SK-N-SH treated with all-trans-retinoic acid at 6 μM for 48 hours (cell line): ENCODE results near the gene CYB5RL.

ENCODE experiments used
- BACH2 ChIP-seq: fragments of 250-450 bp; sonication (Bioruptor Pico); IDR thresholded peaks from 2 replicates; pipeline ENCODE4 v1.9.0; 2021; ENCODE audit warnings: mild to moderate bottlenecking, borderline replicate concordance
- CSDC2 ChIP-seq: fragments of 250-450 bp; sonication (Bioruptor Pico); IDR thresholded peaks from 2 replicates; pipeline ENCODE4 v1.5.0; 2020; ENCODE audit warnings: mild to moderate bottlenecking, moderate library complexity
- ESRRG ChIP-seq: fragments of 250-450 bp; sonication (Bioruptor Pico); IDR thresholded peaks from 2 replicates; pipeline ENCODE4 v1.6.1; 2021; ENCODE audit warnings: mild to moderate bottlenecking
- OSR1 ChIP-seq: fragments of 250-450 bp; sonication (Bioruptor Pico); IDR thresholded peaks from 2 replicates; pipeline ENCODE4 v1.8.0; 2022; ENCODE audit warnings: moderate library complexity, mild to moderate bottlenecking, inconsistent platforms
- PATZ1 ChIP-seq: fragments of 250-450 bp; sonication (Bioruptor Pico); IDR thresholded peaks from 2 replicates; pipeline ENCODE4 v1.8.0; 2020; ENCODE audit warnings: mild to moderate bottlenecking, moderate library complexity, borderline replicate concordance
- RARB ChIP-seq: fragments of 250-450 bp; sonication (Bioruptor Pico); IDR thresholded peaks from 2 replicates; pipeline ENCODE4 v1.8.0; 2021; ENCODE audit warnings: mild to moderate bottlenecking, moderate library complexity
- SNAI2 ChIP-seq: fragments of 250-450 bp; sonication (Bioruptor Pico); IDR thresholded peaks from 2 replicates; pipeline ENCODE4 v1.5.0; 2020; ENCODE audit warnings: mild to moderate bottlenecking, moderate library complexity
- TOX ChIP-seq: fragments of 250-450 bp; sonication (Bioruptor Pico); IDR thresholded peaks from 2 replicates; pipeline ENCODE4 v1.8.0; 2021; ENCODE audit warnings: mild to moderate bottlenecking, moderate library complexity, borderline replicate concordance
- TSHZ2 ChIP-seq: fragments of 250-450 bp; sonication (Bioruptor Pico); IDR thresholded peaks from 2 replicates; pipeline ENCODE4 v1.5.0; 2020; ENCODE audit warnings: mild to moderate bottlenecking, moderate library complexity
- ZFP30 ChIP-seq: fragments of 450-650 bp; formaldehyde crosslinking; IDR thresholded peaks from 2 replicates; pipeline ENCODE4 v1.5.0; 2022; ENCODE audit warnings: mild to moderate bottlenecking, moderate library complexity
- ZNF565 ChIP-seq: fragments of 450-650 bp; formaldehyde crosslinking; conservative IDR thresholded peaks from 2 replicates; pipeline ENCODE4 v1.5.0; 2020; ENCODE audit warnings: low read depth, mild to moderate bottlenecking, moderate library complexity
- ZNF8 ChIP-seq: fragments of 450-650 bp; formaldehyde crosslinking; IDR thresholded peaks from 2 replicates; pipeline ENCODE4 v1.5.0; 2020; ENCODE audit warnings: mild to moderate bottlenecking, moderate library complexity
- TF ChIP-seq, protein P1 (sequence below): fragments of 250-450 bp; sonication (Bioruptor Pico); IDR thresholded peaks from 2 replicates; pipeline ENCODE4 v1.5.1; 2021; ENCODE audit warnings: mild to moderate bottlenecking, moderate library complexity
- TF ChIP-seq, protein P2 (sequence below): fragments of 250-450 bp; sonication (Bioruptor Pico); IDR thresholded peaks from 2 replicates; pipeline ENCODE4 v1.8.0; 2021; ENCODE audit warnings: low read depth, mild to moderate bottlenecking, moderate library complexity, borderline replicate concordance

GRCh38 chr1:54186056-54186455, 13.8 kb downstream of the CYB5RL start:
- TF ChIP-seq RARB (CRISPR knock-in tag): no peak
- TF ChIP-seq, protein P1, sequence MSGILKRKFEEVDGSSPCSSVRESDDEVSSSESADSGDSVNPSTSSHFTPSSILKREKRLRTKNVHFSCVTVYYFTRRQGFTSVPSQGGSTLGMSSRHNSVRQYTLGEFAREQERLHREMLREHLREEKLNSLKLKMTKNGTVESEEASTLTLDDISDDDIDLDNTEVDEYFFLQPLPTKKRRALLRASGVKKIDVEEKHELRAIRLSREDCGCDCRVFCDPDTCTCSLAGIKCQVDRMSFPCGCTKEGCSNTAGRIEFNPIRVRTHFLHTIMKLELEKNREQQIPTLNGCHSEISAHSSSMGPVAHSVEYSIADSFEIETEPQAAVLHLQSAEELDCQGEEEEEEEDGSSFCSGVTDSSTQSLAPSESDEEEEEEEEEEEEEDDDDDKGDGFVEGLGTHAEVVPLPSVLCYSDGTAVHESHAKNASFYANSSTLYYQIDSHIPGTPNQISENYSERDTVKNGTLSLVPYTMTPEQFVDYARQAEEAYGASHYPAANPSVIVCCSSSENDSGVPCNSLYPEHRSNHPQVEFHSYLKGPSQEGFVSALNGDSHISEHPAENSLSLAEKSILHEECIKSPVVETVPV (CRISPR knock-in tag): no peak
- no peak for TF ChIP-seq CSDC2 (CRISPR knock-in tag)
- no peak for TF ChIP-seq ZFP30 (CRISPR knock-in tag)
- TF ChIP-seq TSHZ2 (CRISPR knock-in tag): no peak
- no peak for TF ChIP-seq PATZ1 (CRISPR knock-in tag)
- no peak for TF ChIP-seq TOX (CRISPR knock-in tag)
- TF ChIP-seq OSR1 (CRISPR knock-in tag): no peak
- no peak for TF ChIP-seq ZNF565 (CRISPR knock-in tag)
- TF ChIP-seq, protein P2, sequence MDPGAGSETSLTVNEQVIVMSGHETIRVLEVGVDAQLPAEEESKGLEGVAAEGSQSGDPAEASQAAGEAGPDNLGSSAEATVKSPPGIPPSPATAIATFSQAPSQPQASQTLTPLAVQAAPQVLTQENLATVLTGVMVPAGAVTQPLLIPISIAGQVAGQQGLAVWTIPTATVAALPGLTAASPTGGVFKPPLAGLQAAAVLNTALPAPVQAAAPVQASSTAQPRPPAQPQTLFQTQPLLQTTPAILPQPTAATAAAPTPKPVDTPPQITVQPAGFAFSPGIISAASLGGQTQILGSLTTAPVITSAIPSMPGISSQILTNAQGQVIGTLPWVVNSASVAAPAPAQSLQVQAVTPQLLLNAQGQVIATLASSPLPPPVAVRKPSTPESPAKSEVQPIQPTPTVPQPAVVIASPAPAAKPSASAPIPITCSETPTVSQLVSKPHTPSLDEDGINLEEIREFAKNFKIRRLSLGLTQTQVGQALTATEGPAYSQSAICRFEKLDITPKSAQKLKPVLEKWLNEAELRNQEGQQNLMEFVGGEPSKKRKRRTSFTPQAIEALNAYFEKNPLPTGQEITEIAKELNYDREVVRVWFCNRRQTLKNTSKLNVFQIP (CRISPR knock-in tag): no peak
- no peak for TF ChIP-seq ZNF8 (CRISPR knock-in tag)
- no peak for TF ChIP-seq SNAI2
- TF ChIP-seq BACH2 (CRISPR knock-in tag): no peak
- TF ChIP-seq ESRRG (CRISPR knock-in tag): no peak
